NCI-H146 (cell line): ENCODE measurements around the gene CLDN1.

Experiments used
- DNase-seq: peaks from one replicate; lab custom pipeline; 2025; lab: John Stamatoyannopoulos, UW

Gene CLDN1

GRCh38 chr3:190321789-190322603 is at the start of gene CLDN1:
TSS of gene CLDN1 (minus strand) at chr3:190322446. CDS start at chr3:190322206, 240 bp downstream.
- peak; percentile 94 for DNase-seq

- no peak for DNase-seq
Measured at GRCh38 chr3:190371152-190371551, 48.9 kb upstream of the CLDN1 start.

- no peak for DNase-seq
Measured at GRCh38 chr3:190370369-190370768, 48.1 kb upstream of the CLDN1 start.

GRCh38 chr3:190369668-190370295 is 47.5 kb upstream of the CLDN1 start:
- no peak for DNase-seq

GRCh38 chr3:190368881-190369280 is 46.6 kb upstream of the CLDN1 start:
- no peak for DNase-seq

GRCh38 chr3:190366133-190366532 is 43.9 kb upstream of the CLDN1 start:
- no peak for DNase-seq

- peak; percentile 33 for DNase-seq
Measured at GRCh38 chr3:190362258-190362657, 40.0 kb upstream of the CLDN1 start.

- peak; percentile 34 for DNase-seq
Measured at GRCh38 chr3:190361791-190362190, 39.5 kb upstream of the CLDN1 start.

- DNase-seq = no peak
Measured at GRCh38 chr3:190360228-190360627, 38.0 kb upstream of the CLDN1 start.

GRCh38 chr3:190359813-190360212 is 37.6 kb upstream of the CLDN1 start:
- DNase-seq = no peak

- no peak for DNase-seq
Measured at GRCh38 chr3:190357468-190357867, 35.2 kb upstream of the CLDN1 start.

- no peak for DNase-seq
Measured at GRCh38 chr3:190356246-190356645, 34.0 kb upstream of the CLDN1 start.

- no peak for DNase-seq
Measured at GRCh38 chr3:190352861-190353457, 30.7 kb upstream of the CLDN1 start.

- DNase-seq = no peak
Measured at GRCh38 chr3:190346541-190346940, 24.3 kb upstream of the CLDN1 start.

- DNase-seq = no peak
Measured at GRCh38 chr3:190345878-190346277, 23.6 kb upstream of the CLDN1 start.

- peak; percentile 12 for DNase-seq
Measured at GRCh38 chr3:190345027-190345821, 23.0 kb upstream of the CLDN1 start.

- DNase-seq = no peak
Measured at GRCh38 chr3:190340071-190340470, 17.8 kb upstream of the CLDN1 start.

- peak; percentile 36 for DNase-seq
Measured at GRCh38 chr3:190339130-190339529, 16.9 kb upstream of the CLDN1 start.

GRCh38 chr3:190338717-190339116 is 16.5 kb upstream of the CLDN1 start:
- DNase-seq = no peak

GRCh38 chr3:190337301-190337700 is 15.1 kb upstream of the CLDN1 start:
- DNase-seq = no peak

- no peak for DNase-seq
Measured at GRCh38 chr3:190336516-190337189, 14.4 kb upstream of the CLDN1 start.

- DNase-seq = no peak
Measured at GRCh38 chr3:190333961-190334360, 11.7 kb upstream of the CLDN1 start.
